ENCODE results near the gene HOXC12.

Gene HOXC12

GRCh38 chr12:53974084-53975063 is 19.7 kb downstream of the HOXC12 start, which contains the start of gene HOTAIR:
TSS of gene HOTAIR (minus strand) at chr12:53974954.
- no peak within 1 kb of the TSS for H3K4me3 ChIP-seq (ENCODE audit: low read depth, low read length, poor library complexity, severe bottlenecking)

GRCh38 chr12:53975064-53975471 is 20.4 kb downstream of the HOXC12 start:
- Histone ChIP-seq H3K79me2 (ENCODE audit: insufficient read depth, low read length) (no peaks in the 10 kb centered on the region), H4K20me1 (ENCODE audit: insufficient read depth, low read length) (no peaks in the 10 kb centered on the region), H3K9me2 (ENCODE audit: low read depth, low read length) (no peaks in the 10 kb centered on the region), H3K9ac (ENCODE audit: low read length) (no peak overlapping the region), H2AFZ (ENCODE audit: low read length) (no peak overlapping the region), H3K4me1 (ENCODE audit: insufficient read depth, low read length, severe bottlenecking) (peaks cover 3% of the 10 kb centered on the region), H3K4me2 (ENCODE audit: low read length) (no peak overlapping the region), H3K27me3 (ENCODE audit: insufficient read depth, low read length) (no peaks in the 10 kb centered on the region), H3K36me3 (ENCODE audit: insufficient read depth, low read length) (no peaks in the 10 kb centered on the region), H3F3A (ENCODE audit: insufficient read depth, low read length) (no peaks in the 10 kb centered on the region), H3K4me3 (ENCODE audit: low read depth, low read length, poor library complexity, severe bottlenecking) (no peak overlapping the region), H3K27ac (ENCODE audit: low read depth, low read length, poor library complexity, severe bottlenecking) (no peak overlapping the region), H3K9me3 (ENCODE audit: low read length) (no peaks in the 10 kb centered on the region)
- no peak for TF ChIP-seq CTCF (IDR thresholded peaks at IDR 0.05; ENCODE audit: low read length)
- TF ChIP-seq EZH2 (IDR thresholded peaks at IDR 0.05; ENCODE audit: borderline replicate concordance, low read length), result no peak

More at GRCh38 chr12:53974084-53975063, 19.7 kb downstream of the HOXC12 start, which contains the start of gene HOTAIR:
- Histone ChIP-seq H3K27me3 (ENCODE audit: insufficient read depth, low read length) (no peaks in the 10 kb centered on the region), H3K4me2 (ENCODE audit: low read length) (no peak within 1 kb of the TSS), H4K20me1 (ENCODE audit: insufficient read depth, low read length) (no peaks in the 10 kb centered on the region), H3K9me3 (ENCODE audit: low read length) (no peaks in the 10 kb centered on the region), H3K36me3 (ENCODE audit: insufficient read depth, low read length) (no peaks in the 10 kb centered on the region), H3F3A (ENCODE audit: insufficient read depth, low read length) (no peaks in the 10 kb centered on the region), H2AFZ (ENCODE audit: low read length) (no peak within 1 kb of the TSS), H3K9ac (ENCODE audit: low read length) (no peak within 1 kb of the TSS), H3K79me2 (ENCODE audit: insufficient read depth, low read length) (no peaks in the 10 kb centered on the region), H3K9me2 (ENCODE audit: low read depth, low read length) (no peaks in the 10 kb centered on the region), H3K4me1 (ENCODE audit: insufficient read depth, low read length, severe bottlenecking) (peaks cover 3% of the 10 kb centered on the region), H3K27ac (ENCODE audit: low read depth, low read length, poor library complexity, severe bottlenecking) (no peak within 1 kb of the TSS)
- no peak for TF ChIP-seq CTCF (IDR thresholded peaks at IDR 0.05; ENCODE audit: low read length)
- TF ChIP-seq EZH2 (IDR thresholded peaks at IDR 0.05; ENCODE audit: borderline replicate concordance, low read length), result no peak

- Histone ChIP-seq H3K36me3 (ENCODE audit: insufficient read depth, low read length) (no peaks in the 10 kb centered on the region), H4K20me1 (ENCODE audit: insufficient read depth, low read length) (no peaks in the 10 kb centered on the region), H3K27me3 (ENCODE audit: insufficient read depth, low read length) (no peaks in the 10 kb centered on the region)
Observed at GRCh38 chr12:53975479-53976152, 20.9 kb downstream of the HOXC12 start.

More at GRCh38 chr12:53975479-53976152, 20.9 kb downstream of the HOXC12 start:
- no peak overlapping the region for H3K4me2 ChIP-seq (ENCODE audit: low read length)
- no peaks in the 10 kb centered on the region for H3K9me3 ChIP-seq (ENCODE audit: low read length)
- H3K9me2 ChIP-seq (ENCODE audit: low read depth, low read length), result no peaks in the 10 kb centered on the region
- no peak overlapping the region for H2AFZ ChIP-seq (ENCODE audit: low read length)
- H3K79me2 ChIP-seq (ENCODE audit: insufficient read depth, low read length), result no peaks in the 10 kb centered on the region
- H3K27ac ChIP-seq (ENCODE audit: low read depth, low read length, poor library complexity, severe bottlenecking), result no peak overlapping the region
- no peaks in the 10 kb centered on the region for H3F3A ChIP-seq (ENCODE audit: insufficient read depth, low read length)
- no peak overlapping the region for H3K4me3 ChIP-seq (ENCODE audit: low read depth, low read length, poor library complexity, severe bottlenecking)
- H3K4me1 ChIP-seq (ENCODE audit: insufficient read depth, low read length, severe bottlenecking), result peaks cover 3% of the 10 kb centered on the region
- TF ChIP-seq CTCF (IDR thresholded peaks at IDR 0.05; ENCODE audit: low read length) (no peak), EZH2 (IDR thresholded peaks at IDR 0.05; ENCODE audit: borderline replicate concordance, low read length) (no peak)
- H3K9ac ChIP-seq (ENCODE audit: low read length), result no peak overlapping the region

All from OCI-LY1 (cell line).